ENCODE data around the gene INPP4B. TPM values are rescaled to one million over a fixed set of nuclear protein-coding genes. Genes with fewer than 3 reads are reported as not detected.
"Not testable (repeated sequence)": the region's sequence is repeated elsewhere in the genome, so short reads cannot be mapped to it uniquely, and the experiment has no call there.

The INPP4B gene
- total RNA-seq, 1 experiment from 2014 or later, result not detected

DNA sequence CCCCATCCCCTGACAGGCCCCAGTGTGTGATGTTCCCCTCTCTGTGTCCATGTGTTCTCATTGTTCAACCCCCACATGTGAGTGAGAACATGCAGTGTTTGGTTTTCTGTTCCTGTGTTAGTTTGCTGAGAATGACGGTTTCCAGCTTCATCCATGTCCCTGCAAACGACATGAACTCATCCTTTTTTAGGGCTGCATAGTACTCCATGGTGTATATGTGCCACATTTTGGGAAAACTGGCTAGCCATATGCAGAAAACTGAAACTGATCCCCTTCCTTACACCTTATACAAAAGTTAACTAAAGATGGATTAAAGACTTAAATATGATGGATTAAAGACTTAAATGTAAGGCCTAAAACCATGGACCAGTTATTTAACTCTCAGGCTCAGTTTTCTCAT, 336.7 kb downstream of the INPP4B start:
- H3K9ac ChIP-seq (ENCODE audit: low read length); DNase-seq; H4K20me1 ChIP-seq (ENCODE audit: insufficient read depth, low read depth, low read length); H3K9me2 ChIP-seq (replicated peaks; ENCODE audit: insufficient read depth, low read length); H3K4me2 ChIP-seq (ENCODE audit: low read depth, low read length, poor library complexity, severe bottlenecking); H3K9me3 ChIP-seq (ENCODE audit: low read length); H3K4me3 ChIP-seq (ENCODE audit: low read length); H2AFZ ChIP-seq (ENCODE audit: low read length); H3K4me1 ChIP-seq (ENCODE audit: low read length); H3K79me2 ChIP-seq (ENCODE audit: low read length); H3K36me3 ChIP-seq (ENCODE audit: insufficient read depth, low read length); H3K27me3 ChIP-seq (ENCODE audit: low read length); H3K27ac ChIP-seq (ENCODE audit: low read length): not testable (repeated sequence)

DNA sequence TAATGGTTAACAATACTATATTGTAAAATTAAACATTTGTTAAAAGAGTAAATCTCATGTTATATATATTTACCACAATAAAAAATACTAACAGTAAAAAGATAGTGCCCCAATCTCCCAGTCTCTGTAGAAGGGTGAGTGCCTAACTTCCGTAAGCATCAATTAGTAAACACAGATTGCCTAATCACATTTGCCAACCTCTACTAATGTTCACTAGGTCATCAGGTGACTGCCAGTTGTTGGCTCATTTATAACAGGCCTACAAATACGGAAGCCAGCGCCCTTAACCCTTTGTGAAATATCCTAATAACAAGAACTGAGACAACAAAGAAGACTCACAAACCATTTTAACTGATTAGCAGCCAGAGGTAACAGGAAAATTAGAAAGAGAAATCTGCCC, 345.1 kb downstream of the INPP4B start:
- Histone ChIP-seq H3K36me3 (ENCODE audit: insufficient read depth, low read length) (no peaks in the 10 kb centered on the region), H2AFZ (ENCODE audit: low read length) (no peak overlapping the region), H3K9ac (ENCODE audit: low read length) (no peak overlapping the region), H3K9me2 (replicated peaks; ENCODE audit: insufficient read depth, low read length) (no peaks in the 10 kb centered on the region), H4K20me1 (ENCODE audit: insufficient read depth, low read depth, low read length) (no peaks in the 10 kb centered on the region), H3K4me2 (ENCODE audit: low read depth, low read length, poor library complexity, severe bottlenecking) (no peak overlapping the region), H3K27me3 (ENCODE audit: low read length) (no peaks in the 10 kb centered on the region), H3K4me1 (ENCODE audit: low read length) (no peaks in the 10 kb centered on the region), H3K27ac (ENCODE audit: low read length) (no peak overlapping the region), H3K79me2 (ENCODE audit: low read length) (no peaks in the 10 kb centered on the region), H3K9me3 (ENCODE audit: low read length) (peaks cover 6% of the 10 kb centered on the region; the same call in 1 of the 2 replicates), H3K4me3 (ENCODE audit: low read length) (no peak overlapping the region)
- DNase-seq, result no peak

DNA sequence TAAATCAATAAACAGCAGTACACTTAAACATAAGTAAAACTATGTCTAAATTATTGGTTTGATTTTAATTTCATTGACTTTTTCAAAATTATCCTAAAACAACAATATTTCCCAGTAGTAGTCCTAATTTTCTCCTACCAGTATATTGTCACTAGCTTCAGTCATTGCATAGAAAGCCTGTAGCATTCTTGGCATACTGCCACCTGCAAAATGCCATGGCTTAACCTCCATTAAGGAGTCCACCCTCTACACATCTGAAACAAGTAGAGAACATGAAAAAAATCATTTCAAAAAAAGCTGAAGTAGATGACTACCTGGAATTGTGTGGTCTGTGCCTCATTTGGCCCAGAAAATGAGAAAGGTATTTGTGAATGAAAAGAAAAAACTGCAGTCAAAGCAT, 348.5 kb downstream of the INPP4B start:
- H3K27ac ChIP-seq (ENCODE audit: low read length), result no peak overlapping the region
- no peak overlapping the region for H3K4me2 ChIP-seq (ENCODE audit: low read depth, low read length, poor library complexity, severe bottlenecking)
- H4K20me1 ChIP-seq (ENCODE audit: insufficient read depth, low read depth, low read length), result no peaks in the 10 kb centered on the region
- H3K9ac ChIP-seq (ENCODE audit: low read length), result no peak overlapping the region
- H2AFZ ChIP-seq (ENCODE audit: low read length), result no peak overlapping the region
- no peaks in the 10 kb centered on the region for H3K4me1 ChIP-seq (ENCODE audit: low read length)
- no peaks in the 10 kb centered on the region for H3K36me3 ChIP-seq (ENCODE audit: insufficient read depth, low read length)
- no peaks in the 10 kb centered on the region for H3K79me2 ChIP-seq (ENCODE audit: low read length)
- H3K9me3 ChIP-seq (ENCODE audit: low read length), result peaks cover 6% of the 10 kb centered on the region
- no peaks in the 10 kb centered on the region for H3K9me2 ChIP-seq (replicated peaks; ENCODE audit: insufficient read depth, low read length)
- H3K4me3 ChIP-seq (ENCODE audit: low read length), result no peak overlapping the region
- no peaks in the 10 kb centered on the region for H3K27me3 ChIP-seq (ENCODE audit: low read length)
- DNase-seq, result no peak

DNA sequence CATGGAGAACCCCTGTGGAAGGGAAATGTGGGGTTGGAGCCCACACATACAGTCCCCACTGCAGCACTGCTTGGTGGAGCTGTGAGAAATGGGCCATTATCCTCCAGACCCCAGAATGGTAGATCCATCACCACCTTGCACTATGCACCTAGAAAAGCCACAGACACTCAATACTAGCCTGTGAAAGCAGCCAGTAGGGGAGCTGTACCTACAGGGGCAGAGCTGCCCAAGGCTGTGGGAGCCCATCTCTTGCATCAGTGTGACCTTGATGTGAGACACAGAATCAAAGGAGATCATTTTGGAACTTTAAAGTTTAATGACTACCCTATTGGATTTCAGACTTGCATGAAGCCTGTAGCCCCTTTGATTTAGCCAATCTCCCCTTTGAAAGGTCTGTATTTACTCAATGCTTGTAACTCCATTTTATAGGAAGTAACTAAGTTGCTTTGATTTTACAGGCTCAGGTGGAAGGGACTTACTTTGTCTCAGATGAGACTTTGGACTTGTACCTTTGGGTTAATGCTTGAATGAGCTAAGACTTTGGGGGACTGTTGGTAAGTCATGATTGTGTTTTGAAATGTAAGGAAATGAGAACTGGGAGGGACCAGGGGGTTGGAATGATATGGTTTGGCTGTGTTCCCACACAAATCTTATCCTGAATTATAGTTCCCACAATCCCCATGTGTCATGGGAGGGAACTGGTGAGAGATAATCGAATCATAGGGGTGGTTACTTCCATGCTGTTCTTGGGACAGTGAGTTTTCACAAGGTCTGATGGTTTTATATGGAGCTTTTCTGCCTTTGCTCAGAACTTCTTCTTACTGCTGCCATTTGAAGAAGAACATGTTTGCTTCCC, 352.6 kb downstream of the INPP4B start:
- no peak overlapping the region for H2AFZ ChIP-seq (ENCODE audit: low read length)
- H3K9me3 ChIP-seq (ENCODE audit: low read length), result peaks cover 6% of the 10 kb centered on the region
- no peaks in the 10 kb centered on the region for H3K36me3 ChIP-seq (ENCODE audit: insufficient read depth, low read length)
- H3K9me2 ChIP-seq (replicated peaks; ENCODE audit: insufficient read depth, low read length), result no peaks in the 10 kb centered on the region
- no peak overlapping the region for H3K27ac ChIP-seq (ENCODE audit: low read length)
- no peak overlapping the region for H3K4me2 ChIP-seq (ENCODE audit: low read depth, low read length, poor library complexity, severe bottlenecking)
- no peaks in the 10 kb centered on the region for H3K79me2 ChIP-seq (ENCODE audit: low read length)
- no peak for DNase-seq
- H3K4me3 ChIP-seq (ENCODE audit: low read length), result no peak overlapping the region
- H3K27me3 ChIP-seq (ENCODE audit: low read length), result no peaks in the 10 kb centered on the region
- H3K4me1 ChIP-seq (ENCODE audit: low read length), result no peaks in the 10 kb centered on the region
- H3K9ac ChIP-seq (ENCODE audit: low read length), result no peak overlapping the region
- H4K20me1 ChIP-seq (ENCODE audit: insufficient read depth, low read depth, low read length), result no peaks in the 10 kb centered on the region

DNA sequence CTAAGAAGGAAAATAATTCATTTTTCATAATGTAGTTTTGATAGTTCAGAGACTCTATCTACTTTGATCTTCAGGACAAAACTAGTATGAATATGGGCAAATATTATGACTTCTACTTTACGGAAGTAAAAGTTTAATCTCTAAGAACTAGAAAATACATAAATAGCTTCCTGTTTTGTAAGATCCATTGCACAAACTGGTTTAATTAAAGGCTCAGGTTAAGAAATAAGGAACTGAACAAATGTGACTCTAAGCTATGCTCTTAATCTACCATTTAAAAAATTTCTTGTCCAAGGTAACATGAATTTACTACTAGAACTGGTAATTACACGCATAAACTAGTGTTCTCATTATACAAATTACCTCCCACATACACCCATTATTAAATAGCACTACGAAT, 360.6 kb downstream of the INPP4B start:
- H3K4me3 ChIP-seq (ENCODE audit: low read length), result no peak overlapping the region
- DNase-seq, result no peak
- no peak overlapping the region for H3K4me2 ChIP-seq (ENCODE audit: low read depth, low read length, poor library complexity, severe bottlenecking)

DNA sequence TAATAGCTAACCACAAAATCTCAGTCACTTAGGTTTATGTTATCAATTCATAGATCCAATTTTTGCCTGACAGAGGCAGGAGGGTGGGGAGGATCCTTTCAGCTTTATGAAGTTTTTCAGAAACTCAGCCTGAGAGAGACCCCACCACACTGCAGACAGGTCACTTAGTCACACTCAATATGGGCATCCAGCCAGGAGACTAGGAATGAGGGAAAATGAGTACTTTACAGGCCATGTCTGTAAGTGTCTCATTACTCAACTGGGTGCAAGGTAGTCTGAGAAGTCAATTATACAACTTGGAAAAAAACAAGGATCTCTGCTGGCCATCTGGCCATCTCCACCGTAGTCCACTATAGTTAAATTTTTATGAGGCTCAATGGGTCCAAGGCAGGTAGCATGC, 365.9 kb downstream of the INPP4B start:
- H3K27ac ChIP-seq (ENCODE audit: low read length), result no peak overlapping the region
- H3K4me2 ChIP-seq (ENCODE audit: low read depth, low read length, poor library complexity, severe bottlenecking), result no peak overlapping the region
- DNase-seq, result no peak
- H3K36me3 ChIP-seq (ENCODE audit: insufficient read depth, low read length), result no peaks in the 10 kb centered on the region
- no peak overlapping the region for H3K9ac ChIP-seq (ENCODE audit: low read length)
- no peaks in the 10 kb centered on the region for H3K79me2 ChIP-seq (ENCODE audit: low read length)
- no peak overlapping the region for H3K4me3 ChIP-seq (ENCODE audit: low read length)
- H3K4me1 ChIP-seq (ENCODE audit: low read length), result no peaks in the 10 kb centered on the region
- no peak overlapping the region for H2AFZ ChIP-seq (ENCODE audit: low read length)
- no peaks in the 10 kb centered on the region for H4K20me1 ChIP-seq (ENCODE audit: insufficient read depth, low read depth, low read length)
- H3K27me3 ChIP-seq (ENCODE audit: low read length), result no peaks in the 10 kb centered on the region
- no peaks in the 10 kb centered on the region for H3K9me3 ChIP-seq (ENCODE audit: low read length)
- no peaks in the 10 kb centered on the region for H3K9me2 ChIP-seq (replicated peaks; ENCODE audit: insufficient read depth, low read length)

More for the DNA sequence above, 360.6 kb downstream of the INPP4B start:
- Histone ChIP-seq H4K20me1 (ENCODE audit: insufficient read depth, low read depth, low read length) (no peaks in the 10 kb centered on the region), H3K9me3 (ENCODE audit: low read length) (no peaks in the 10 kb centered on the region), H2AFZ (ENCODE audit: low read length) (no peak overlapping the region), H3K27me3 (ENCODE audit: low read length) (no peaks in the 10 kb centered on the region), H3K27ac (ENCODE audit: low read length) (no peak overlapping the region), H3K9ac (ENCODE audit: low read length) (no peak overlapping the region), H3K36me3 (ENCODE audit: insufficient read depth, low read length) (no peaks in the 10 kb centered on the region), H3K4me1 (ENCODE audit: low read length) (no peaks in the 10 kb centered on the region), H3K9me2 (replicated peaks; ENCODE audit: insufficient read depth, low read length) (no peaks in the 10 kb centered on the region), H3K79me2 (ENCODE audit: low read length) (no peaks in the 10 kb centered on the region)

DNA sequence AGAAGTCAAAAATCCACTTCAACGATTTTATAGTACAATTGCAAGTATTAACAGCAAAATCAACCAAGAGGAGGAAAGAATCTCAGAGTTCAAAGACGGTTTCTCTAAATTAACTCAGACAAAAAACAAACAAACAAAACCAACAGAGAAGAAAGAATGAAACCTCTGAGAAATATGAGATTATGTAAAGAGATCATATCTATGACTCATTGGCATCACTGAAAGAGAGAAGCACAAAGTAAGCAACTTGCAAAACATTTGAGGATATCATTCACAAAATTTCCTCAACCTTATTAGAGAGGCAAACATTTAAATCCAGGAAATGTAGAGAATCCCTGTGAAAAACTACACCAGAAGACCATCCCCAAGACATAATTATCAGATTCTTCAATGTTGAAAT, 370.4 kb downstream of the INPP4B start:
- Histone ChIP-seq H3K36me3 (ENCODE audit: insufficient read depth, low read length) (no peaks in the 10 kb centered on the region), H3K9me3 (ENCODE audit: low read length) (no peaks in the 10 kb centered on the region; the same call in 1 of the 2 replicates), H3K27ac (ENCODE audit: low read length) (no peak overlapping the region), H4K20me1 (ENCODE audit: insufficient read depth, low read depth, low read length) (no peaks in the 10 kb centered on the region), H3K27me3 (ENCODE audit: low read length) (no peaks in the 10 kb centered on the region), H3K9ac (ENCODE audit: low read length) (no peak overlapping the region), H3K4me3 (ENCODE audit: low read length) (no peak overlapping the region), H3K79me2 (ENCODE audit: low read length) (no peaks in the 10 kb centered on the region), H2AFZ (ENCODE audit: low read length) (no peak overlapping the region), H3K4me2 (ENCODE audit: low read depth, low read length, poor library complexity, severe bottlenecking) (no peak overlapping the region), H3K9me2 (replicated peaks; ENCODE audit: insufficient read depth, low read length) (no peaks in the 10 kb centered on the region), H3K4me1 (ENCODE audit: low read length) (no peaks in the 10 kb centered on the region)
- no peak for DNase-seq

DNA sequence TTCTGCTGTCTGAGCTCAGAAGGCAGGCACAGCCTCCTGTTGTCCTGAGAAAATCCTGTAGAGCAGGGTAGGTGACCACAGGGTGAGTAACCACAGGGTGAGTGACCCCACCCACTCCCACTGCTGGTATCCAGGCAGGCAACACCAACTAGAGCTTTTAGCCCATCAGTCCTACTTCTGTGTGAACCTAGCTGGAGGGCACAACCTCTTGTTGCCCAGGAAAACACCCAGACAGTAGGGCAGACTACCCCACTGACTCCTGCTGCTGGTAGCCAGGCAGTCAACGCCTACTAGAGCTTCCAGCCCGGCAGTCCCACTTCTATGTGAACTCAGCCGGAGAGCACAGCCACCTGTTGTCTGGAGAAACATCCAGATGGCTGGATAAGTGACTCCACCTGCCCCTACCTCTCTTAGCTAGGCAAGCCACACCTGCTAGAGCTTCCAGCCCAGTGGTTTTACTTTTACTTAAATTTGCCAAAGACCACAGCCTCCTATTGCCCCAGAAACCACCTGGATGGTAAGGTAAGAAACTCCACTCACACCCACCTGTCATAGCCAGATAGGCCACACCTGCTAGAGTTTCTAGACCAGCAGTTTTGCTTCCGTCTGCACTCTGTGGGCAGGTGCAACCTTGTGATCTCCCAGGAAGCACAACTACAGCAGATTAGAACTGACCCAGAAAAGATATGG, 371.6 kb downstream of the INPP4B start:
- no peaks in the 10 kb centered on the region for H3K79me2 ChIP-seq (ENCODE audit: low read length)
- no peaks in the 10 kb centered on the region for H3K4me1 ChIP-seq (ENCODE audit: low read length)
- no peak overlapping the region for H3K9ac ChIP-seq (ENCODE audit: low read length)
- H3K36me3 ChIP-seq (ENCODE audit: insufficient read depth, low read length), result no peaks in the 10 kb centered on the region
- no peak overlapping the region for H3K4me2 ChIP-seq (ENCODE audit: low read depth, low read length, poor library complexity, severe bottlenecking)
- H4K20me1 ChIP-seq (ENCODE audit: insufficient read depth, low read depth, low read length), result no peaks in the 10 kb centered on the region
- no peak overlapping the region for H3K27ac ChIP-seq (ENCODE audit: low read length)
- peaks cover 2% of the 10 kb centered on the region; the same call in 1 of the 2 replicates for H3K9me3 ChIP-seq (ENCODE audit: low read length)
- no peaks in the 10 kb centered on the region for H3K9me2 ChIP-seq (replicated peaks; ENCODE audit: insufficient read depth, low read length)
- H3K27me3 ChIP-seq (ENCODE audit: low read length), result no peaks in the 10 kb centered on the region
- DNase-seq, result no peak
- no peak overlapping the region for H3K4me3 ChIP-seq (ENCODE audit: low read length)
- H2AFZ ChIP-seq (ENCODE audit: low read length), result no peak overlapping the region
